Activated T-cell treated with anti-CD3 and anti-CD28 coated beads, Interleukin-2, amount 50 U/mL, for 1 hour (primary cell): Measurements from ENCODE around the gene KANK3.
"Not testable (repeated sequence)": the region's sequence is repeated elsewhere in the genome, so short reads cannot be mapped to it uniquely, and the experiment has no call there.

Experiments
- DNase-seq: peaks from one replicate; pipeline ENCODE4 v3.0.0-alpha.2; 2020

KANK3 gene

GRCh38 chr19:8342684-8343482 lies at the start of gene KANK3:
Gene KANK3, minus strand, starts transcription at chr19:8343262. Its CDS starts 5,434 bp downstream, at chr19:8337828.
- peak; percentile 91 for DNase-seq

- no peak for DNase-seq
Measured at GRCh38 chr19:8392017-8392591, 49.0 kb upstream of the KANK3 start.

DNA sequence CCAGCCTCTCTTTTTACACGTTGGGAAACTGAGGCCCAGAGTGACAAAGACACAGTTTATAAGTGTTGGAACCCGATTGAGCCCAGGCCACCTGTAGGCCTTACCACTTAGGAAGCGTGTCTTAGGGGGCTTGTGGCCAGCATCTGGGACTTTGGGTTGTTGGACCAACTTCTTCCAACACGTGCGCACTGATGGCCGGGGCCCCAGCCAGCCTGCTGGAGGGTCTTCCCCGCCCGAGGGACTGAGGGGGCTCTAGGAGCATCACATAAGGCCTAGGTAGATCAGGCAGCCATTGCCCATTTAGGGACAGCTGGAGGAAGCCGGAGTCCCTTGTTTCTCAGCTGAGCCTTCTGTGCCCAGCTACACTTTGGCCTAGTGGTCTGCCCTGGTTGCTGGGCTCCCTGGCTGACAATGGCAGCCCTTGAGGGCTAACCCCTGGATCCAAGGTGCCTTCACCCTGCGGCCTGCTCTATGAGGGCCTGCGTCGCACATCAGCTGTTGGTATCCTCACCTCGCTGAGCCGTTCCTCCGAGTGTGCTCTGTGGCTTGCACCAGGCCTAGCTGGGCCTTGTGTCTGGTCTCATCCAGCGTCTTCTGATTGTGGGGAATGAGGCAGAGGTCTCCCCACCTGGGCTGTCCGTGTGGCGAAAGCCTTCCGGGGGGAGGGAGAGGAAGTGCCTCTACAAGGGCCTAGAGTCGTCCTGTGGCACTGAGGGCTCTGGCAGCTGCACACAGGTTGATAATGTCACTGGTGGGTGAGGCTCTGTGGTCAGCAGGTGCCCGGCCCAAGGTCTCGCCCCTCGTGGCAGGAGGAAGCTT lies 48.3 kb upstream of the KANK3 start:
- no peak for DNase-seq

GRCh38 chr19:8390617-8390981 lies 47.5 kb upstream of the KANK3 start:
- DNase-seq, result peak; percentile 93

GRCh38 chr19:8389891-8390616 lies 47.0 kb upstream of the KANK3 start, which contains the start of gene RAB11B:
Gene RAB11B, plus strand, starts transcription at chr19:8390360. Its CDS starts 57 bp downstream, at chr19:8390417.
- DNase-seq, result peak; percentile 96

DNA sequence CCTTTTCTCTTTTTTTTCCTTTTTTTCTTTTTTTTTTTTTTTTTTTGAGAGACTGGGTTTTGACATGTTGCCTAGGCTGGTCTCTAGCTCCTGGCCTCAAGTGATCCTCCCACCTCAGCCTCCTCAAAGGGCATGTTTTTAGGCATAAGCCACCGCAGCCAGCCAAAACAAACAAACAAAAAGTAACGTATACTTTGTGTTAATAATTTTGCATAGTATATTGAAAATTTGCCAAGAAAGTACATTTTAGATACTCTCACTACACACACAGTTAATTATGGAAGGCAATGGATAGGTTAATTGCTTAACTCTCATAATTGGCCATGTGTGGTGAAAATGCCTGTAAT lies 45.5 kb upstream of the KANK3 start:
- DNase-seq, result no peak

- no peak for DNase-seq
Measured at GRCh38 chr19:8387688-8388611, 44.9 kb upstream of the KANK3 start.

DNA sequence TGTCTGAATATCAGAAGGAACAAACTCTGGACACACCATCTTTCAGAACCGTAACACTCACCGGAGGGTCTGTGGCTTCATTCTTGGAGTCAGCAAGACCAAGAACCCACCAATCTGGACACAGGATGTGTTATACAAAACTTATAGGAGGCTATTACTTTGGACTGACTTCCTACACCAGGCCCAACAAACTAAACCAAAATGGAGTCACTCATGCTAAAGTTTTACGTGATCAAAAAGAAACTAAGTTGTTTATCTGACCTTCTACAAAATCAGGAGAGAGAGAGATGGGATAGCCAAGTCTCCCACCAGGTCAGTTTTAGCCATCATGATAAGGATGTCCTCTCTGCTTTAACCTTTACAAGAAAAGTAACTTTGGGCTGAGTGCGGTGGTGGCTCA lies 43.9 kb upstream of the KANK3 start:
- no peak for DNase-seq

DNA sequence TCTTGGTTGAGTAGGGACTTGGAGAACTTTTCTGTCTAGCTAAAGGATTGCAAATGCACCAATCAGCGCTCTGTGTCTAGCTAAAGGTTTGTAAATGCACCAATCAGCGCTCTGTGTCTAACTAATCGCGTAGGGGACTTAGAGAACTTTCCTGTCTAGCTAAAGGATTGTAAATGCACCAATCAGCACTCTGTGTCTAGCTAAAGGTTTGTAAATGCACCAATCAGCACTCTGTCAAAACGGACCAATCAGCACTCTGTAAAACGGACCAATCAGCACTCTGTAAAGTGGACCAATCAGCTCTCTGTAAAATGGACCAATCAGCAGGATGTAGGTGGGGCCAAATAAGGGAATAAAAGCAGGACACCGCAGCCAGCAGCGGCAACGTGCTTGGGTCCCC lies 43.4 kb upstream of the KANK3 start:
- DNase-seq, result not testable (repeated sequence)

GRCh38 chr19:8385566-8385965 lies 42.5 kb upstream of the KANK3 start:
- not testable (repeated sequence) for DNase-seq

GRCh38 chr19:8385103-8385502 lies 42.0 kb upstream of the KANK3 start:
- not testable (repeated sequence) for DNase-seq

- not testable (repeated sequence) for DNase-seq
Measured at GRCh38 chr19:8384569-8384968, 41.5 kb upstream of the KANK3 start.

- not testable (repeated sequence) for DNase-seq
Measured at GRCh38 chr19:8379156-8379891, 36.3 kb upstream of the KANK3 start.

- no peak for DNase-seq
Measured at GRCh38 chr19:8377598-8377997, 34.5 kb upstream of the KANK3 start.

GRCh38 chr19:8376373-8376974 lies 33.4 kb upstream of the KANK3 start:
- not testable (repeated sequence) for DNase-seq

- DNase-seq, result not testable (repeated sequence)
Measured at GRCh38 chr19:8375766-8376165, 32.7 kb upstream of the KANK3 start.

- DNase-seq, result no peak
Measured at GRCh38 chr19:8373867-8374813, 31.1 kb upstream of the KANK3 start.

DNA sequence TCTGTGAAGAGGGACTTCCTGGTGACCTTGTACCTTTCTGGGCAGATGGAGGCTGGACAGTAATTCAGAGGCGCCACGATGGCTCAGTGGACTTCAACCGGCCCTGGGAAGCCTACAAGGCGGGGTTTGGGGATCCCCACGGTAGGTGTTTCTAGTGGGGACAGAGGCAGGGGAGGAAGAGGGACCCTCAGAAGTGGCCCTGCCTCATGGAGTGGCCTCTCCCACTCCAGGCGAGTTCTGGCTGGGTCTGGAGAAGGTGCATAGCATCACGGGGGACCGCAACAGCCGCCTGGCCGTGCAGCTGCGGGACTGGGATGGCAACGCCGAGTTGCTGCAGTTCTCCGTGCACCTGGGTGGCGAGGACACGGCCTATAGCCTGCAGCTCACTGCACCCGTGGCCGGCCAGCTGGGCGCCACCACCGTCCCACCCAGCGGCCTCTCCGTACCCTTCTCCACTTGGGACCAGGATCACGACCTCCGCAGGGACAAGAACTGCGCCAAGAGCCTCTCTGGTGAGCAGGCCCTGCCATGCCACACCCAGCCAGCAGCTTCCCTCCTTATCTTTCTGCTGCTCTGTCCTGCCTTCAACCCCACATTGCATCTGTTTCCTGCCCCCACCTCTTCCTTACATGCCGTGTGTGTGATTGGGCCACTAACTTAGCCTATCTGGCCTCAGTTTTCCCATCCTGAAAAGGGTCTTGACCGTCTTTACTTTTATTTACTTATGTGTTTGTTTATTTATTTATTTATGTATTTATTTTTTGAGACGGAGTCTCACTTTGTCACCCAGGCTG lies 28.1 kb upstream of the KANK3 start:
- no peak for DNase-seq
